Adrenal gland (tissue), 12 donors: ENCODE measurements around the gene IL17RA. TPM values are rescaled to one million over a fixed set of nuclear protein-coding genes. Genes with fewer than 3 reads are reported as not detected.

ENCODE experiments used
- DNase-seq, 7 donors: peaks; one replicate each; pipeline ENCODE4 v3.0.0-alpha.2; 2019 to 2020
- H3K27ac ChIP-seq, 5 donors: fragments of 200-600 bp; sonication (generic) in 4 of 5; 1 replicate in 3 of 5; 2 replicates in 2 of 5; pipeline versions ENCODE4 v1.5.1 to v1.8.0; 2016 to 2020; ENCODE audit warnings: mild to moderate bottlenecking in 1 of 5
- H3K27me3 ChIP-seq: fragments of 200-600 bp; 2 replicates; pipeline ENCODE4 v1.8.0; 2021
- H3K36me3 ChIP-seq, 2 donors: fragments of 200-600 bp; replicated peaks in 1 of 2; 1 replicate in 1 of 2; 2 replicates in 1 of 2; pipeline versions ENCODE4 v1.5.1 to v1.8.0; 2018 to 2022
- H3K4me1 ChIP-seq, 2 donors: fragments of 200-600 bp; replicated peaks in 1 of 2; 1 replicate in 1 of 2; 2 replicates in 1 of 2; pipeline versions ENCODE4 v1.5.1 to v1.8.0; 2018 to 2021
- H3K4me3 ChIP-seq, 4 donors: fragments of 200-600 bp; sonication (generic) in 3 of 4; one replicate each; pipeline ENCODE4 v1.5.1; 2016 to 2018
- H3K9me3 ChIP-seq, 3 donors: fragments of 200-600 bp; sonication (generic) in 1 of 3; replicated peaks in 1 of 3; 1 replicate in 2 of 3; 2 replicates in 1 of 3; pipeline versions ENCODE4 v1.5.1 to v1.8.0; 2016 to 2021
- CTCF ChIP-seq, 6 experiments: fragments of 450-650 bp in 4 of 6; fragments of 200-600 bp in 2 of 6; sonication (generic) in 1 of 6; IDR thresholded peaks; 1 replicate in 5 of 6; 2 replicates in 1 of 6; pipeline versions ENCODE4 v1.5.1 to v1.8.0; 2016 to 2021; ENCODE audit warnings: antibody characterized with exemption in 6 of 6, mild to moderate bottlenecking in 2 of 6, moderate library complexity in 1 of 6
- POLR2A ChIP-seq, 2 donors: fragments of 450-650 bp; IDR thresholded peaks; one replicate each; pipeline ENCODE4 v1.6.1; 2017; ENCODE audit warnings: antibody characterized with exemption in 2 of 2, mild to moderate bottlenecking in 2 of 2, moderate library complexity in 1 of 2
- WGBS, 4 donors: extraction: QIAGEN DNeasy Blood & Tissue Kit in 2 of 4; methylation state at CpG; one replicate each; pipeline versions ENCODE4 v1.1.5 to v1.1.7; 2013 to 2017; 5-methylcytosine and 5-hydroxymethylcytosine counted together
- intact Hi-C, 2 donors: fragments of 100-400 bp; cut with DNase I; formaldehyde crosslinking; loops; one replicate each; pipeline versions ENCODE4 v1.14.1 to v1.15.0; 2022 to 2023
- polyA plus RNA-seq, 3 donors: library from polyadenylated mRNA; stranded (reverse); fragments of 200-250 nt in 2 of 3; fragments of 350-450 nt in 1 of 3; fragmentation: Illumina TruSeq in 1 of 3; extraction: RNeasy Lipid Tissue Mini Kit (QIAGEN cat#74804) in 1 of 3; gene quantifications; one replicate each; pipeline ENCODE4 v1.2.3, GENCODE V29; 2013 to 2014
- total RNA-seq, 9 donors: library from RNA; depleted of rRNA in 4 of 9; stranded (reverse); fragments of >200 nt in 4 of 9; fragments of 120-200 nt in 1 of 9; fragmentation: NEBNext Ultra II Directional in 1 of 9; extraction: Animal tissue kit (Norgen Biotek cat#: 25700) in 1 of 9; gene quantifications; one replicate each; pipeline versions ENCODE4 v1.1.0 to v1.2.4, GENCODE V29; 2013 to 2023
- donor health status: healthy with polysubstance abuse.
- donor health status: Bipolar disorder and iron deficiency.
- donor health status: DM: yes; HTN: yes; CAD: no.
- donor health status: DM: no; HTN: no; CAD: no.
- donor health status: DM: no; HTN: no; CAD: no.
- donor health status: DM: yes; HTN: yes; CAD: no.

Gene IL17RA
- total and polyA plus RNA-seq, 12 donors = 2.2 to 31.8 (median 21.5) TPM

- 89 to 96% (median 95%) methylated on average over 5 to 7 of the region's 7 CpGs for WGBS, 4 donors
- no peaks in the 10 kb centered on the region for H3K27me3 ChIP-seq
- H3K27ac ChIP-seq = no peak overlapping the region
- H3K4me1 ChIP-seq = no peaks in the 10 kb centered on the region
- no peak overlapping the region for H3K4me3 ChIP-seq
- intact Hi-C loops = no loop called here
- TF ChIP-seq CTCF (IDR thresholded peaks at IDR 0.05) = no peak
- no peak for TF ChIP-seq POLR2A (IDR thresholded peaks at IDR 0.05)
- peaks cover 0 to 9% of the 10 kb centered on the region in 2 donors for H3K36me3 ChIP-seq
- no peak for DNase-seq
- H3K9me3 ChIP-seq = no peaks in the 10 kb centered on the region
Observed at GRCh38 chr22:17133137-17133536, 48.3 kb downstream of the IL17RA start.

- 84 to 93% (median 90%) methylated on average over 13 to 15 of the region's 15 CpGs for WGBS, 4 donors
- H3K36me3 ChIP-seq = peaks cover 0 to 15% of the 10 kb centered on the region in 2 donors
- intact Hi-C loops = no loop called here
- DNase-seq = no peak
- no peaks in the 10 kb centered on the region for H3K9me3 ChIP-seq
- no peak overlapping the region for H3K4me3 ChIP-seq
- H3K4me1 ChIP-seq = no peaks in the 10 kb centered on the region
- TF ChIP-seq POLR2A (IDR thresholded peaks at IDR 0.05) = no peak
- no peak for TF ChIP-seq CTCF (IDR thresholded peaks at IDR 0.05)
- H3K27ac ChIP-seq = no peak overlapping the region
- H3K27me3 ChIP-seq = no peaks in the 10 kb centered on the region
Observed at GRCh38 chr22:17135153-17135760, 50.5 kb downstream of the IL17RA start.

GRCh38 chr22:17137170-17137569 is 52.4 kb downstream of the IL17RA start:
- DNase-seq = no peak
- Histone ChIP-seq H3K4me3 (no peak overlapping the region), H3K9me3 (no peaks in the 10 kb centered on the region), H3K27me3 (no peaks in the 10 kb centered on the region), H3K4me1 (no peaks in the 10 kb centered on the region), H3K36me3 (peaks cover 0 to 29% of the 10 kb centered on the region in 2 donors), H3K27ac (no peak overlapping the region)
- 86 to 92% (median 90%) methylated on average over 4 of the region's 4 CpGs for WGBS, 4 donors
- TF ChIP-seq POLR2A (IDR thresholded peaks at IDR 0.05) = no peak
- no peak for TF ChIP-seq CTCF (IDR thresholded peaks at IDR 0.05)
- intact Hi-C loops = no loop called here

- 88 to 96% (median 93%) methylated on average over 8 to 17 of the region's 17 CpGs for WGBS, 4 donors
- no peaks in the 10 kb centered on the region for H3K27me3 ChIP-seq
- no peak overlapping the region for H3K4me3 ChIP-seq
- H3K4me1 ChIP-seq = no peaks in the 10 kb centered on the region
- peaks cover 0 to 37% of the 10 kb centered on the region in 2 donors for H3K36me3 ChIP-seq
- intact Hi-C loops = no loop called here
- TF ChIP-seq POLR2A (IDR thresholded peaks at IDR 0.05) (no peak), CTCF (IDR thresholded peaks at IDR 0.05) (no peak)
- H3K27ac ChIP-seq = no peak overlapping the region
- DNase-seq = no peak
- no peaks in the 10 kb centered on the region for H3K9me3 ChIP-seq
Observed at GRCh38 chr22:17137861-17138425, 53.1 kb downstream of the IL17RA start.
